Caco-2 (cell line): ENCODE results near the gene MRPS24. TPM values are rescaled to one million over a fixed set of nuclear protein-coding genes. Genes with fewer than 3 reads are reported as not detected.

Experiments
- BruUV-seq: library from RNA; stranded (reverse); fragments of 400-500 nt; replicated peaks from 2 replicates; lab custom pipeline; 2021; lab: Mats Ljungman, UMichigan
- CTCF ChIA-PET: fragments of 300-600 bp; sonication (Branson Sonifier 250); formaldehyde crosslinking; loops from one replicate; lab custom pipeline; 2022; ENCODE audit warnings: antibody characterized with exemption; lab: Charles Lee
- POLR2A ChIA-PET: fragments of 300-600 bp; sonication (Branson Sonifier 250); formaldehyde crosslinking; loops from one replicate; lab custom pipeline; 2022; ENCODE audit warnings: antibody characterized with exemption; lab: Charles Lee
- DNase-seq, 2 experiments: peaks; one replicate each; pipeline versions ENCODE4 v3.0.0 to v3.0.0-alpha.2; 2020 to 2022
- H3K27me3 ChIP-seq: replicated peaks from 2 replicates; pipeline ENCODE4 v1.6.0; 2011; ENCODE audit warnings: low read length; ENCODE audit not compliant: control insufficient read depth, insufficient read depth
- H3K36me3 ChIP-seq: 2 replicates; pipeline ENCODE4 v1.5.1; 2011; ENCODE audit warnings: low read length; ENCODE audit not compliant: control insufficient read depth, insufficient read depth
- H3K4me1 ChIP-seq: fragments of 250-450 bp; sonication (Bioruptor Pico); 2 replicates; pipeline ENCODE4 v1.5.1; 2020; ENCODE audit warnings: mild to moderate bottlenecking
- H3K4me3 ChIP-seq: 2 replicates; pipeline ENCODE4 v1.5.1; 2011; ENCODE audit warnings: low read depth, mild to moderate bottlenecking, control low read depth, low read length
- H3K9me3 ChIP-seq: fragments of 250-450 bp; sonication (Bioruptor Pico); 2 replicates; pipeline ENCODE4 v1.5.1; 2020; ENCODE audit warnings: mild to moderate bottlenecking, moderate library complexity
- H3K27ac Mint-ChIP-seq: one replicate; pipeline ENCODE4 v1.8.0; 2022; ENCODE audit warnings: mixed read lengths; ENCODE audit not compliant: unreplicated experiment
- H3K27me3 Mint-ChIP-seq: one replicate; pipeline ENCODE4 v1.8.0; 2022; ENCODE audit warnings: mixed read lengths; ENCODE audit not compliant: insufficient read depth, unreplicated experiment
- H3K36me3 Mint-ChIP-seq: one replicate; pipeline ENCODE4 v1.8.0; 2022; ENCODE audit warnings: mild to moderate bottlenecking, mixed read lengths; ENCODE audit not compliant: insufficient read depth, unreplicated experiment
- H3K4me1 Mint-ChIP-seq: one replicate; pipeline ENCODE4 v1.8.0; 2022; ENCODE audit warnings: low read depth, mixed read lengths; ENCODE audit not compliant: unreplicated experiment
- H3K4me3 Mint-ChIP-seq: one replicate; pipeline ENCODE4 v1.8.0; 2022; ENCODE audit warnings: mild to moderate bottlenecking, moderate library complexity, mixed read lengths; ENCODE audit not compliant: unreplicated experiment
- H3K9me3 Mint-ChIP-seq: one replicate; pipeline ENCODE4 v1.8.0; 2022; ENCODE audit warnings: mixed read lengths; ENCODE audit not compliant: unreplicated experiment
- CTCF ChIP-seq, 2 experiments: fragments of 200-600 bp in 1 of 2; IDR thresholded peaks; 1 replicate in 1 of 2; 2 replicates in 1 of 2; pipeline versions ENCODE4 v1.5.1 to v1.8.0; 2011 to 2022; ENCODE audit warnings: antibody characterized with exemption in 1 of 2, control low read depth in 1 of 2, inconsistent platforms in 1 of 2, low read depth in 1 of 2, low read length in 1 of 2, mild to moderate bottlenecking in 1 of 2, moderate library complexity in 1 of 2; ENCODE audit not compliant: insufficient read depth in 1 of 2, severe bottlenecking in 1 of 2, unreplicated experiment in 1 of 2
- intact Hi-C: fragments of 100-400 bp; cut with micrococcal nuclease; formaldehyde crosslinking; loops from one replicate; pipeline ENCODE4 v1.10.0; 2022; ENCODE audit not compliant: unreplicated experiment
- total RNA-seq: library from RNA; stranded (reverse); gene quantifications from 2 replicates; pipeline ENCODE4 v1.2.3, GENCODE V29; 2022

MRPS24 gene
- total RNA-seq, 1 experiment from 2014 or later, result 150 TPM

GRCh38 chr7:43880596-43880995 is 11.3 kb upstream of the MRPS24 start:
- H3K4me1 ChIP-seq, result no peaks in the 10 kb centered on the region

GRCh38 chr7:43879477-43879876 is 10.2 kb upstream of the MRPS24 start:
- Mint-ChIP-seq H3K4me1 (no peaks in the 10 kb centered on the region), H3K9me3 (no peaks in the 10 kb centered on the region), H3K4me3 (no peak overlapping the region), H3K36me3 (peaks cover 85% of the 10 kb centered on the region), H3K27me3 (no peaks in the 10 kb centered on the region), H3K27ac (no peak overlapping the region)
- ChIA-PET CTCF (no interaction called here), POLR2A (interaction anchor here (0.7 kb wide), 1 partner anchor 10 kb away, joined by 3 read pairs; the partner anchor contains the start of gene MRPS24)
- no peak for TF ChIP-seq CTCF (IDR thresholded peaks at IDR 0.05; ENCODE audit: insufficient read depth in 1 of 2, low read depth in 1 of 2, low read length in 1 of 2, severe bottlenecking in 1 of 2, unreplicated experiment in 1 of 2)
- no peak overlapping the region for H3K4me3 ChIP-seq
- intact Hi-C loops, result no loop called here
- H3K36me3 ChIP-seq, result peaks cover 2% of the 10 kb centered on the region
- BruUV-seq, result no TSS peak
- H3K9me3 ChIP-seq, result no peaks in the 10 kb centered on the region
- no peaks in the 10 kb centered on the region for H3K27me3 ChIP-seq
- H3K4me1 ChIP-seq, result no peaks in the 10 kb centered on the region
- no peak for DNase-seq

More at GRCh38 chr7:43880596-43880995, 11.3 kb upstream of the MRPS24 start:
- intact Hi-C loops, result no loop called here
- CTCF ChIA-PET, result no interaction called here
- H3K36me3 ChIP-seq, result peaks cover 2% of the 10 kb centered on the region
- H3K27me3 ChIP-seq, result no peaks in the 10 kb centered on the region
- Mint-ChIP-seq H3K27me3 (no peaks in the 10 kb centered on the region), H3K36me3 (peaks cover 80% of the 10 kb centered on the region), H3K4me3 (no peak overlapping the region), H3K27ac (no peak overlapping the region), H3K9me3 (no peaks in the 10 kb centered on the region), H3K4me1 (no peaks in the 10 kb centered on the region)
- no peak overlapping the region for H3K4me3 ChIP-seq
- BruUV-seq, result no TSS peak
- no peaks in the 10 kb centered on the region for H3K9me3 ChIP-seq
- POLR2A ChIA-PET, result no interaction called here
- DNase-seq, result no peak
- no peak for TF ChIP-seq CTCF (IDR thresholded peaks at IDR 0.05; ENCODE audit: insufficient read depth in 1 of 2, low read depth in 1 of 2, low read length in 1 of 2, severe bottlenecking in 1 of 2, unreplicated experiment in 1 of 2)

GRCh38 chr7:43878867-43879266 is 9.6 kb upstream of the MRPS24 start:
- H3K4me3 ChIP-seq, result no peak overlapping the region
- H3K27me3 ChIP-seq, result no peaks in the 10 kb centered on the region
- Mint-ChIP-seq H3K27me3 (no peaks in the 10 kb centered on the region), H3K36me3 (peaks cover 81% of the 10 kb centered on the region), H3K27ac (no peak overlapping the region), H3K4me1 (peaks cover 2% of the 10 kb centered on the region), H3K4me3 (no peak overlapping the region), H3K9me3 (no peaks in the 10 kb centered on the region)
- ChIA-PET POLR2A (interaction anchor here (0.7 kb wide), 1 partner anchor 9 kb away, joined by 3 read pairs; the partner anchor contains the start of gene MRPS24), CTCF (no interaction called here)
- intact Hi-C loops, result no loop called here
- H3K36me3 ChIP-seq, result peaks cover 3% of the 10 kb centered on the region
- no TSS peak for BruUV-seq
- no peak for DNase-seq
- no peaks in the 10 kb centered on the region for H3K4me1 ChIP-seq
- TF ChIP-seq CTCF (IDR thresholded peaks at IDR 0.05; ENCODE audit: insufficient read depth in 1 of 2, low read depth in 1 of 2, low read length in 1 of 2, severe bottlenecking in 1 of 2, unreplicated experiment in 1 of 2), result no peak
- H3K9me3 ChIP-seq, result no peaks in the 10 kb centered on the region
